ENCODE measurements around the gene INTS15. TPM values are rescaled to one million over a fixed set of nuclear protein-coding genes. Genes with fewer than 3 reads are reported as not detected.

INTS15 gene
- total and polyA plus RNA-seq, 8 donors = 9.3 to 203 (median 24.2) TPM

GRCh38 chr7:6622134-6622710 lies 32.4 kb downstream of the INTS15 start:
- H3K9me3 ChIP-seq = no peaks in the 10 kb centered on the region
- WGBS, 5 donors = 94 to 98% (median 96%) methylated on average over 57 to 67 of the region's 67 CpGs; no CpG with 5 or more reads in 1 of the 5 donors
- H3K27ac ChIP-seq = no peak overlapping the region
- no peak overlapping the region for H3K4me3 ChIP-seq
- no peak for DNase-seq
- intact Hi-C loops (cut with DNase I; ENCODE audit: low total_unique reads) = no loop called here
- H3K36me3 ChIP-seq = peaks cover 7 to 72% (median 32%) of the 10 kb centered on the region in 4 donors
- peaks cover 0 to 4% (median 2%) of the 10 kb centered on the region in 4 donors for H3K4me1 ChIP-seq
- H3K27me3 ChIP-seq = no peaks in the 10 kb centered on the region
- TF ChIP-seq POLR2A (IDR thresholded peaks at IDR 0.05) = no peak
- no peak for TF ChIP-seq CTCF (IDR thresholded peaks at IDR 0.05)

- WGBS, 5 donors = 73 to 83% (median 79%) methylated on average over 13 to 15 of the region's 15 CpGs
- Histone ChIP-seq H3K9me3 (no peaks in the 10 kb centered on the region), H3K27ac (no peak overlapping the region), H3K27me3 (no peaks in the 10 kb centered on the region), H3K4me1 (peaks cover 0 to 3% (median 0%) of the 10 kb centered on the region in 4 donors), H3K36me3 (peaks cover 7 to 57% (median 32%) of the 10 kb centered on the region in 4 donors), H3K4me3 (no peak overlapping the region)
- intact Hi-C loops (cut with DNase I; ENCODE audit: low total_unique reads) = no loop called here
- TF ChIP-seq CTCF (IDR thresholded peaks at IDR 0.05) (no peak), EP300 (IDR thresholded peaks at IDR 0.05) (no peak), POLR2A (IDR thresholded peaks at IDR 0.05) (no peak), POLR2AphosphoS5 (IDR thresholded peaks at IDR 0.05) (no peak)
- DNase-seq = peak in 1 of 2 donors; percentile 25
Measured at GRCh38 chr7:6623589-6624245, 33.9 kb downstream of the INTS15 start.

- 69 to 93% (median 80%) methylated on average over 3 of the region's 3 CpGs for WGBS, 5 donors
Measured at GRCh38 chr7:6624246-6624611, 34.4 kb downstream of the INTS15 start.

GRCh38 chr7:6628045-6628444 lies 38.2 kb downstream of the INTS15 start:
- no peak for DNase-seq
- Histone ChIP-seq H3K4me3 (no peak overlapping the region), H3K4me1 (no peaks in the 10 kb centered on the region), H3K36me3 (peaks cover 0 to 21% (median 12%) of the 10 kb centered on the region in 4 donors), H3K27me3 (no peaks in the 10 kb centered on the region), H3K9me3 (no peaks in the 10 kb centered on the region), H3K27ac (no peak overlapping the region)
- intact Hi-C loops (cut with DNase I; ENCODE audit: low total_unique reads) = no loop called here
- WGBS, 5 donors = 80 to 86% (median 83%) methylated on average over 5 to 6 of the region's 6 CpGs
- TF ChIP-seq POLR2AphosphoS5 (IDR thresholded peaks at IDR 0.05) = no peak
- no peak for TF ChIP-seq POLR2A (IDR thresholded peaks at IDR 0.05)
- TF ChIP-seq EP300 (IDR thresholded peaks at IDR 0.05) = no peak
- no peak for TF ChIP-seq CTCF (IDR thresholded peaks at IDR 0.05)

More at GRCh38 chr7:6624246-6624611, 34.4 kb downstream of the INTS15 start:
- no peaks in the 10 kb centered on the region for H3K27me3 ChIP-seq
- TF ChIP-seq CTCF (IDR thresholded peaks at IDR 0.05) (no peak), EP300 (IDR thresholded peaks at IDR 0.05) (no peak), POLR2AphosphoS5 (IDR thresholded peaks at IDR 0.05) (no peak), POLR2A (IDR thresholded peaks at IDR 0.05) (no peak)
- peaks cover 7 to 57% (median 32%) of the 10 kb centered on the region in 4 donors for H3K36me3 ChIP-seq
- DNase-seq = no peak
- H3K4me3 ChIP-seq = no peak overlapping the region
- intact Hi-C loops (cut with DNase I; ENCODE audit: low total_unique reads) = no loop called here
- H3K9me3 ChIP-seq = no peaks in the 10 kb centered on the region
- H3K4me1 ChIP-seq = peaks cover 0 to 3% (median 0%) of the 10 kb centered on the region in 4 donors
- no peak overlapping the region for H3K27ac ChIP-seq
